ENCODE measurements around the gene HAS3.
A peak's percentile ranks its signal among the peaks of the same experiment; 100 is the strongest.

The HAS3 gene

GRCh38 chr16:69095193-69095592 is 10.3 kb upstream of the HAS3 start:
- Histone ChIP-seq H3F3A (ENCODE audit: insufficient read depth) (no peaks in the 10 kb centered on the region), H4K20me1 (ENCODE audit: low read depth, low read length) (no peaks in the 10 kb centered on the region), H3K9me3 (ENCODE audit: insufficient read depth, low read length) (no peaks in the 10 kb centered on the region), H3K4me2 (ENCODE audit: low read depth, low read length, poor library complexity, severe bottlenecking) (no peak overlapping the region), H3K27me3 (ENCODE audit: low read length) (no peaks in the 10 kb centered on the region), H3K79me2 (ENCODE audit: insufficient read depth, low read length) (no peaks in the 10 kb centered on the region), H3K4me3 (ENCODE audit: insufficient read depth, low read length, poor library complexity, severe bottlenecking) (no peak overlapping the region), H3K9ac (ENCODE audit: low read length) (no peak overlapping the region), H3K27ac (ENCODE audit: low read depth, low read length) (no peak overlapping the region), H3K36me3 (ENCODE audit: low read length) (no peaks in the 10 kb centered on the region), H3K9me2 (replicated peaks; ENCODE audit: insufficient read depth, low read length) (no peaks in the 10 kb centered on the region), H2AFZ (ENCODE audit: low read depth, low read length, severe bottlenecking) (no peak overlapping the region)
- no peak for TF ChIP-seq EZH2phosphoT487 (conservative IDR thresholded peaks at IDR 0.05; ENCODE audit: low read length)
- TF ChIP-seq CTCF (IDR thresholded peaks at IDR 0.05; ENCODE audit: insufficient read depth, low read length, poor library complexity, severe bottlenecking), result no peak

GRCh38 chr16:69100071-69100691 is 5.3 kb upstream of the HAS3 start:
- H3K36me3 ChIP-seq (ENCODE audit: low read length), result no peaks in the 10 kb centered on the region
- no peak overlapping the region for H3K4me3 ChIP-seq (ENCODE audit: insufficient read depth, low read length, poor library complexity, severe bottlenecking)
- no peak overlapping the region for H3K27ac ChIP-seq (ENCODE audit: low read depth, low read length)
- no peaks in the 10 kb centered on the region for H3K79me2 ChIP-seq (ENCODE audit: insufficient read depth, low read length)
- no peaks in the 10 kb centered on the region for H4K20me1 ChIP-seq (ENCODE audit: low read depth, low read length)
- H3K4me2 ChIP-seq (ENCODE audit: low read depth, low read length, poor library complexity, severe bottlenecking), result no peak overlapping the region
- no peaks in the 10 kb centered on the region for H3F3A ChIP-seq (ENCODE audit: insufficient read depth)
- TF ChIP-seq EZH2phosphoT487 (conservative IDR thresholded peaks at IDR 0.05; ENCODE audit: low read length), result no peak
- no peak for TF ChIP-seq CTCF (IDR thresholded peaks at IDR 0.05; ENCODE audit: insufficient read depth, low read length, poor library complexity, severe bottlenecking)
- no peaks in the 10 kb centered on the region for H3K27me3 ChIP-seq (ENCODE audit: low read length)
- H3K9ac ChIP-seq (ENCODE audit: low read length), result no peak overlapping the region
- H3K9me3 ChIP-seq (ENCODE audit: insufficient read depth, low read length), result no peaks in the 10 kb centered on the region
- H3K9me2 ChIP-seq (replicated peaks; ENCODE audit: insufficient read depth, low read length), result no peaks in the 10 kb centered on the region
- H2AFZ ChIP-seq (ENCODE audit: low read depth, low read length, severe bottlenecking), result no peak overlapping the region

DNA sequence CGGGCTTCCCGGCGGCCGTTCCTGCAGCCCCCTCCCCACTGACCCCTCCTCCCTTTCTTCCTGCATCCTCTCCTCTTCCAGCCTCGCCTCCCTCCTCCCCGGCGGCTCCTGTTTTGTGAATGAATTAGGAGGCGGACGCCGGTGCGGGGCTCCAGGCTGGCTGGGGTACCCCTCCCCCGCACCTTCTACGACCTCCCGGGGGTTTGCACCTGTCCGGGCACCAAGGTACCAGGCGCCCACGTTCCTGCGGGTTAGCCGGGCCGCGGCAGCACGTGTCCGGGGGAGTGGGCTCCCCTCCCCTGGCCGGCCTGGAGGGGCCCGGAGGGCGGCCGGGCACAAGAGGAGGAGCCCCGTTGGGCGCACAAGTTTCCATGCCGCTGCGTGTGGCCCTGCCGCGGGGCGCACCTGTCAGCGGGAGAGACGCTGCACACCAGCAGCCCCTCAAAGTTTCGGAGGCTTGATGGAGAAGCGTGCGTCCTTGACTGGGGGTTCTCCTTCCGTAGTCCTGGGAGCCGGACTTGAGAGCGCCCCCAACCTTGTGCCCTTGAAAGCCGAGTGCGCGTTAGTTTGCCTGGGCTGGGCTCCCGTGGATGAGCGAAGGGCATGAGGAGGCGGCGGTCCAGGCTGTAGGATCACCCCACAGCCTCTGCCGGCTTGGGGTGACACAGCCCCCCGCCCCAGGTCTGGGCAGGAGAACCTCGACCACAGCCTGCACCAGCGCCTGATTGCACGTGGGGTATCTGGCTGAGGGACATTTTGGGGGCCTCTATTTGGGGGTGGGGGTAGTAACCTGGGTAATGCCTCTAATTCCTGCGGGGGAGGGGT is 1.2 kb downstream of the HAS3 start:
- H3K9ac ChIP-seq (ENCODE audit: low read length), result peak overlapping the region; percentile 39; the same call in 1 of the 2 replicates
- no peaks in the 10 kb centered on the region for H3F3A ChIP-seq (ENCODE audit: insufficient read depth)

More for the DNA sequence above, 1.2 kb downstream of the HAS3 start:
- no peaks in the 10 kb centered on the region for H3K79me2 ChIP-seq (ENCODE audit: insufficient read depth, low read length)
- no peak overlapping the region for H2AFZ ChIP-seq (ENCODE audit: low read depth, low read length, severe bottlenecking)
- no peaks in the 10 kb centered on the region for H3K9me3 ChIP-seq (ENCODE audit: insufficient read depth, low read length)
- H4K20me1 ChIP-seq (ENCODE audit: low read depth, low read length), result no peaks in the 10 kb centered on the region
- TF ChIP-seq EZH2phosphoT487 (conservative IDR thresholded peaks at IDR 0.05; ENCODE audit: low read length) (no peak), CTCF (IDR thresholded peaks at IDR 0.05; ENCODE audit: insufficient read depth, low read length, poor library complexity, severe bottlenecking) (no peak)
- no peaks in the 10 kb centered on the region for H3K27me3 ChIP-seq (ENCODE audit: low read length)
- peak overlapping the region; percentile 49 for H3K4me3 ChIP-seq (ENCODE audit: insufficient read depth, low read length, poor library complexity, severe bottlenecking)
- H3K4me2 ChIP-seq (ENCODE audit: low read depth, low read length, poor library complexity, severe bottlenecking), result peak overlapping the region; percentile 60
- H3K36me3 ChIP-seq (ENCODE audit: low read length), result no peaks in the 10 kb centered on the region
- no peaks in the 10 kb centered on the region for H3K9me2 ChIP-seq (replicated peaks; ENCODE audit: insufficient read depth, low read length)
- H3K27ac ChIP-seq (ENCODE audit: low read depth, low read length), result no peak overlapping the region

All from SU-DHL-6 (cell line).